GM18858 (cell line): ENCODE measurements around the gene TGFBR3.
"Not testable (repeated sequence)": the region's sequence is repeated elsewhere in the genome, so short reads cannot be mapped to it uniquely, and the experiment has no call there.

Experiments
- ATAC-seq: cut with Tn5 transposase; IDR thresholded peaks from one replicate; pipeline ENCODE4 v1.9.1; 2021; ENCODE audit not compliant: unreplicated experiment

TGFBR3 gene

GRCh38 chr1:91666651-91667050, 219.3 kb downstream of the TGFBR3 start:
- ATAC-seq, result not testable (repeated sequence)

DNA sequence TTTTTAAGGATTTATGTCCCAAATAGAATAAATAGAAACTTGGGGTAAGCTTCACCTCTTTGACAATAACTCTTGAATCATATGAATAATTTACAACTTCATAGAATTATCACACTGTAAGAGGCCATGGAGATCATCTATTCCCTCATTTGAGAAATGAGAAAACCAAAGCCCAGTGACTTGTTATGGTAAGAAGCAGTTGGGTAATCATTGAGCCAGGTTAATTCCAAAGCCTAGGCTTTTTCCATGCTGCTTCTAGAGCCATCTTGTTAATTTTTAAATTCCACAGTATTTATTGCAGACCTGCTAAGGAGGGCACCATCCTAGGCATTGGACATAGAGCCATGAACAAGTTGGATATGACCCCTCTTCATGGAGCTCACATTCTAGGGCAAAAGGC, 224.8 kb downstream of the TGFBR3 start:
- ATAC-seq, result no peak

DNA sequence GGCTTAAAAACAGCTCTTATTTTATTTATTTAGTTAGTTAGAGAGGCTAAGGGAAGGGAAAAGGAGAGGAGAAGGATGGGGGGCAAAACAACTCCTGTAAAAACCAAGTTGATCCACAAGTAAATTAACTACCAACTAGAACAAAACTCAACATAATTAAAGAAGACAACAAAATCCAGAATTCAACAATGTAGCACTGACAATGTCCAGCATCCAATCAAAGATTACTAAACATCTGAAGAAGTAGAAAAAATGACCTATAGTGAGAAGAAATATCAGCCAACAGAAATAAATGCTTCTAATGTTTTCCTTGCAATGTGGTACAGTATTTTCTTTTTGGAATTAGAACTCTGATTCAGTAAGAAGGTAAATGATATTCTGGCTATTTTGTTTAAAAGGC, 225.2 kb downstream of the TGFBR3 start:
- no peak for ATAC-seq

DNA sequence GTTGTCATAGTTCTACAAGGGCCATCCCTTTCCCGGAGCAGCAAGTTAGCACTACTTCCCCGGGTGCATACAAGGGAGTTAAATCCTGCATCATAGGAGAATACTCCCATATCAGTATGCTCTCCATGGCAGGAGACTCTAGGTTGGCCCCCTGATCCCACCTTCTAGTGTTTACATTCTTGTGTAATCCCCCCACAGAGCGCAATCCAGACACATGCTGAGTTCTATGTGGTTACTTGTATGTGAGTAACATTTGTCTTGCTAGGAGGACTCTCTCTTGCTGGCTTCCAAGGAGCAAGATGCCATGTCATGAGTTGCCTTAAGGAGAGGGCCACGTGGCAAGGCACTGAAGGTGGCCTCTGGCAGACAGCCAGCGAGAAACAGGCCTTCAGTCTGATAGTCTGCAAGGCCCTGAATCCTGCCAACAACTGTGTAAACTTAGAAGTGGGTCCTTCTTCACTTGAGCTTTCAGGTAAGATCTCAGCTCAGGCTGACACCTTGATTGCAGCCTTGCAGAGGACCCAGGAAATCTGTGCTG, 230.0 kb downstream of the TGFBR3 start:
- ATAC-seq, result no peak

- peak; percentile 72 for ATAC-seq
Observed at GRCh38 chr1:91653183-91653582, 232.8 kb downstream of the TGFBR3 start.

DNA sequence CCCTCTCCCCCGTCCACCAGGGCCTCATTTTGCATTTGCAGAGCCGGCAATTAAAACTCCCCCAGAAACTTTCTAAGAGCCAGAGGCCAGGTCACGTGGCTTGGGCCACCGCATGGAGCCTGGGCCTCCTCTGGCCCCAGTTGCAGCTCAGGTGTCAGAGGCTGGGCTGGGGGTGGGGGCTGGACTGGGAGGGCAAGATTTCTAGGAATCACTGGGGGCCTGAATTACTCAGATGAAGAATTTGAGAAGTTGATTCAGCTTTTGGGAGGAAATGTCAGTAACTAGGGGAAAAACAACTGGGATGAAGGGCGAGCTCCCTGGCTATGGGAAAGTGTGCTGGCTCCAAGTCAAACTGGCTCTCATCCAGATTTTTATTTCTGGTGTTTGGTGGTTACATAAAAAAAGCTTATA, 234.3 kb downstream of the TGFBR3 start:
- no peak for ATAC-seq

GRCh38 chr1:91651243-91651642, 234.7 kb downstream of the TGFBR3 start:
- no peak for ATAC-seq

DNA sequence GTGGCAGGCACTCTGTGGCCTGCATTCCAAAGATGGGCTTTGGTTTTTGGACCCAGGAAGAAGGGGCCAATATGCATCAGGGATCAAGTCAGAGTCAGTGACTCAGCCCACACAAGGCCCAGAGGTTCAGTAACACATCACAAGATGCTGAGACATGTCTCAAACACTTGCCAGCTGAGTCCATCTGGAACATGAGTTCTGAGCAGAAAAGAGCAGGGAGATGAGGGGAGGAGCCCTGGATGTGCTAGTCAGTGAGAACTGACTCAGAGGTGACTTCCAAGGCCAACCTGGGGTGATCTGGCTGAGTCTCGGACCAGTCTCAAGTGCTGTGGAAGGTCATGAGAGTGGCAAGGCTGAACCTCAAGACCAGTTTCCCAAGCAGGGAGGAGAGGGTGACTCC, 235.2 kb downstream of the TGFBR3 start:
- ATAC-seq, result no peak

- ATAC-seq, result no peak
Observed at GRCh38 chr1:91647061-91647460, 238.9 kb downstream of the TGFBR3 start.

- no peak for ATAC-seq
Observed at GRCh38 chr1:91645031-91645430, 240.9 kb downstream of the TGFBR3 start.

GRCh38 chr1:91643431-91643830, 242.5 kb downstream of the TGFBR3 start:
- no peak for ATAC-seq

DNA sequence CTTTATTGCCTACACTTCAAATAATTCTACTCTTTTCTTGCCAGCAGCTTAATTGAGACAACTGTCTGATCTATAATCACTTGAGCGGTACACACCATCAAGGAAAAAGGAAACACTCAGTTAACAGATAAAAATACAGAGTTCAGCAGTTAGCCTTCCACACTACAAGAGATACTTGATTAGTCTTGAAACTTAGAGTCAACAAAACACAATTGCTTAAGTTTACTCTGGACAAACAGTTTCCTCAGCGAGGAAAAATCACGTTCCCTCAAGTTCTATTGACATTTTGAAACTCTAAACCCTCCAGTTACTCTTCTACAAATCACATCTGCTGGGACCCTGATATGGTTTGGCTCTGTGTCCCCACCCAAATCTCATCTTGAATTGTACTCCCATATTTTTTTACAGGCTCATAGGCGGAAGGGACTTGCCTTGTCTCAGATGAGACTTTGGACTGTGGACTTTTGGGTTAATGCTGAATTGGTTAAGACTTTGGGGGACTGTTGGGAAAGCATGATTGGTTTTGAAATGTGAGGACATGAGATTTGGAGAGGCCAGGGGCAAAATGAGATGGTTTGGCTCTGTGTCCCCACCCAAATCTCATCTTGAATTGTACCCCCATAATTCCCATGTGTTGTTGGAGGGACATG, 244.9 kb downstream of the TGFBR3 start:
- no peak for ATAC-seq

DNA sequence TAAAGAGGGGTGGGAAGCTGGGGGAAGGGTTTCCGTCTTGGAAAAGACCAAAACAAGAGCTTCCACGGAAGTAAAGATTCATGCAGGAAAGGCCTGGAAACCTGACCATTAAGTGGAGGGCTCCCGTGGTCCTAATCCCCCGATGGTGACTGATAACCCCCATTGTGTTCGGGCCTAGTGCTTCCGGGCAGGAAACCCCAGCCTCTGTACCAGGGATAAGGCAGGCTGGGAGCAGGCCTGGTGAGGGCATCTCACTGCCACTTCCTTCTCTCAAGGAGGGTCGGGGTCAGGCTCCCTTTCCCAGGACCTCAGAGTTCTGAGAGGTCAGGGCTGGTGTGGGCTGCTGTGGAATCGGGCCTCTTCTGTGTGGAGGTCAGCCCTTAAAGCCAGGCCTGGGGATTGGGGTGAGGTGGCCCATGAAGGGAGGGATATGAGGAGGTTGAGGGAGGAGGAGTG, 248.4 kb downstream of the TGFBR3 start:
- ATAC-seq, result no peak

DNA sequence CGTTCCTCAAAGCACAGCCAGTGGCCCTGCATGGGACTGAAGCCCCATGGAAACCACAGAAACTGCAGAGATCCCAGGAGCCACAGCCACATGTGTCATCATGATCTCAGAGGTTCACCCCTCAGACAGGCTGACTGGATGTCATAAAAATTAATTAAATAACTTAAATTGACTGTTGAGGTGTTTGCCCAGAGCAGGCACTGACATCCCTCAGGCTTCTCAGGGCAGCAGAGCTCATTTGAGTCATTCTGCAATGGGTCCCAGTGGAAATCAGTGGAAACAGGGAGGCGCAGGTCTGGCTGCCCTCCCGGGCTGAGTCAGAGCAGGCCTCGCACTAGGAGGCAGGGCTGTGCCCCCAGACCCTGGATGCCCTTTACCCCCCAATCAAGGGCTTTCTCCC, 250.2 kb downstream of the TGFBR3 start:
- no peak for ATAC-seq

DNA sequence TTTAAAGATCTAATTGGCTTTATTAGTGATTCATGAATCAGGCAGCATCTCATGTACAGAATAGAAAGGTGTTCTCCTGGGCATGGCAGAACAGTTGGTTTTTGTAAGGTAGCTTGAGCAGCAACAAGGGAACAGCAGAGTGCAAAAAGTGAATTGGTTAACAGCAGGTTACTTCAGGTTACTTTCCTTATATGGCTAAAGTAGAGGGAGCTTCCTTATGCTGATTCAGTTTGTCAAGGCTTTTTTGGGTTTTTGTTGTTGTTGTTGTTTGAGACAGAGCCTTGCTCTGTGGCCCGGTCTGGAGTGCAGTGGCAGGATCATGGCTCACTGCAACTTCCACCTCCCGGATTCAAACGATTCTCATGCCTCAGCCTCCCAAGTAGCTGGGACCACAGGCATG, 252.5 kb downstream of the TGFBR3 start:
- no peak for ATAC-seq

DNA sequence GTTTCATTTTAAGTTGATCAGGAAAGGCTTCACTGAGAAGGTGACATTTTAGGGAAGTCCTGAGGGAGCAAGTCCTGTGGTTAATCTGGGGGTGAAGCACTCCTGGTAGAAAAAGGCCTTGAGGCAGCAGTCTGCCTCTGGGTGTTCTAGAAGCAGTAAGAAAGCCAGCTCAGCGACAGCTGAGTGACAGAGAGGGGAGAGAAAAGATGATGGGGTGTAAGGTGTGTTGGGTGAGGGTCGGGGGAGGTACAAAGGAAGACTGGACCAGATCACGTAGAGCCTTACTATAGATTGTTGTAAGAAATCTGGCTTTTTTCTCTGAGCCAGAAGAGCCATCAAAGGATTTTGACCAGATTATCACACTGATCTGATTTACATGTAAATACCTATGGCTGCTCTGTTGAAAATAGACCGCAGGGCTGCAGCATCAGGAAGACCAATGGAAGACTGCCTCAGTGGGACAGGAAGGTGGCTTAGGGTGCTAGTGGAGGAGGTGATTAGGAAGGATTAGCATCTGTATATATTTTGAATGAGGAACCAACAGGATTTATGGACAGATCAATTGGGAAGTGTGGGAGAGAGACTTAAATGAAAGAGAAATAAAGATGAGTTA, 254.1 kb downstream of the TGFBR3 start:
- no peak for ATAC-seq

GRCh38 chr1:91630803-91631202, 255.1 kb downstream of the TGFBR3 start:
- ATAC-seq, result no peak
